ENCODE data around the gene ZNF99.
"Not testable (repeated sequence)": the region's sequence is repeated elsewhere in the genome, so short reads cannot be mapped to it uniquely, and the experiment has no call there.

DNA sequence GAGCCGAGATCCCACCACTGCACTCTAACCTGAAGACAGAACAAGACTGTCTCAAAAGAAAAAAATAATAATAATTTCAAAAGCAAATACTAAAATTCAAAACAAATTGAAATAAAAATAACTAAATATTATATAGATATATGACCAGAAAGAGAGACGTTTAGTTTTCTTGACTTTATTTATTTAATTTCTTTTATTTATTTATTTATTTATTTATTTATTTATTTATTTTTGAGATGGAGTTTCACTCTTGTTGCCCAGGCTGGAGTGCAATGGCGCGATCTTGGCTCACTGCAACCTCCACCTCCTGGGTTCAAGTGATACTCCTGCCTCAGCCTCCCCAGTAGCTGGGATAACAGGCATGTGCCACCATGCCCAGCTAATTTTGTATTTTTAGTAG, 8.9 kb upstream of the ZNF99 start:
- TF ChIP-seq, protein P1, sequence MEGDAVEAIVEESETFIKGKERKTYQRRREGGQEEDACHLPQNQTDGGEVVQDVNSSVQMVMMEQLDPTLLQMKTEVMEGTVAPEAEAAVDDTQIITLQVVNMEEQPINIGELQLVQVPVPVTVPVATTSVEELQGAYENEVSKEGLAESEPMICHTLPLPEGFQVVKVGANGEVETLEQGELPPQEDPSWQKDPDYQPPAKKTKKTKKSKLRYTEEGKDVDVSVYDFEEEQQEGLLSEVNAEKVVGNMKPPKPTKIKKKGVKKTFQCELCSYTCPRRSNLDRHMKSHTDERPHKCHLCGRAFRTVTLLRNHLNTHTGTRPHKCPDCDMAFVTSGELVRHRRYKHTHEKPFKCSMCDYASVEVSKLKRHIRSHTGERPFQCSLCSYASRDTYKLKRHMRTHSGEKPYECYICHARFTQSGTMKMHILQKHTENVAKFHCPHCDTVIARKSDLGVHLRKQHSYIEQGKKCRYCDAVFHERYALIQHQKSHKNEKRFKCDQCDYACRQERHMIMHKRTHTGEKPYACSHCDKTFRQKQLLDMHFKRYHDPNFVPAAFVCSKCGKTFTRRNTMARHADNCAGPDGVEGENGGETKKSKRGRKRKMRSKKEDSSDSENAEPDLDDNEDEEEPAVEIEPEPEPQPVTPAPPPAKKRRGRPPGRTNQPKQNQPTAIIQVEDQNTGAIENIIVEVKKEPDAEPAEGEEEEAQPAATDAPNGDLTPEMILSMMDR (IDR thresholded peaks at IDR 0.05): not testable (repeated sequence)
- TF ChIP-seq POLR2AphosphoS5 (IDR thresholded peaks at IDR 0.05; ENCODE audit: insufficient read depth in 1 of 2, low read depth in 1 of 2): not testable (repeated sequence)

Measured in vagina (tissue), 2 donors.